SK-N-MC (cell line): Measurements from ENCODE around the gene FER.
A peak's percentile ranks its signal among the peaks of the same experiment; 100 is the strongest.
"Not testable (repeated sequence)": the region's sequence is repeated elsewhere in the genome, so short reads cannot be mapped to it uniquely, and the experiment has no call there.

Experiments used
- DNase-seq: peaks from one replicate; pipeline ENCODE4 v3.0.0-alpha.2; 2011; ENCODE audit warnings: low read depth, low spot score
- H3K27ac ChIP-seq: fragments of 200-600 bp; sonication (generic); 2 replicates; pipeline ENCODE4 v1.5.1; 2016; ENCODE audit warnings: mixed run types
- H3K36me3 ChIP-seq: fragments of 200-600 bp; sonication (generic); 2 replicates; pipeline ENCODE4 v1.6.1; 2017; ENCODE audit warnings: antibody characterized with exemption, low read length, mixed read lengths; ENCODE audit not compliant: insufficient read depth
- H3K4me3 ChIP-seq: fragments of 200-600 bp; sonication (generic); 2 replicates; pipeline ENCODE4 v1.5.1; 2016
- H3K9ac ChIP-seq: fragments of 200-600 bp; sonication (generic); 2 replicates; pipeline ENCODE4 v1.8.0; 2017; ENCODE audit warnings: mixed run types, mixed read lengths; ENCODE audit not compliant: insufficient read length
- H3K9me3 ChIP-seq: fragments of 200-600 bp; sonication (generic); 2 replicates; pipeline ENCODE4 v1.6.1; 2017; ENCODE audit warnings: low read depth, mild to moderate bottlenecking, antibody characterized with exemption, low read length, moderate library complexity, mixed read lengths
- EZH2 ChIP-seq: fragments of 200-600 bp; sonication (generic); IDR thresholded peaks from one replicate; pipeline ENCODE4 v1.6.1; 2017; ENCODE audit warnings: antibody characterized with exemption
- FOXP2 ChIP-seq: optimal IDR thresholded peaks from 2 replicates; pipeline ENCODE3; 2011; ENCODE audit warnings: mild to moderate bottlenecking, moderate library complexity; ENCODE audit not compliant: insufficient read depth; ENCODE audit errors: extremely low read length, control extremely low read depth
- POLR2AphosphoS5 ChIP-seq: IDR thresholded peaks from 2 replicates; pipeline ENCODE4 v1.6.1; 2012; ENCODE audit warnings: mild to moderate bottlenecking, low read depth, low read length, borderline replicate concordance

FER gene

DNA sequence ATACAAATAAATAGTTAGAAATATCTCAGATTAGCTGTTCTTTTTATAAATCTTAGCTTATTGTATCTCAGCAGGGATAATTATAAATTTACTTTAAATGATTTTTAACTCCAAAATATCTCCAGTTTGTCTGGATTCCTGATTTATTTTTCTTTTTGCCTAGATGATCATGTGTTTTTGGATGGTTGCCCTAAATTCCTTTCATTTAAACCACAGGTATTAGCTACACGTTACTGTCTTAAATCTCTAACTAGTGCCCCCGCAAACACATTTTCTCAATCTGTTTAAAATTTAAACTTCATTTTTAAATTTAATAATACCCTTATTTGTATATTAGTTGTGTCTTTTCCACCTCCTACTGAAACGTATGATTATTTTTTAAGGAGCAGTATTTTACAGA is 5.6 kb downstream of the FER start:
- no peaks in the 10 kb centered on the region for H3K36me3 ChIP-seq
- H3K27ac ChIP-seq: peak overlapping the region; percentile 26; the same call in 1 of the 2 replicates
- TF ChIP-seq FOXP2: no peak
- TF ChIP-seq POLR2AphosphoS5: no peak
- TF ChIP-seq EZH2: no peak
- DNase-seq: no peak
- no peak overlapping the region for H3K4me3 ChIP-seq
- H3K9me3 ChIP-seq: no peaks in the 10 kb centered on the region
- H3K9ac ChIP-seq: peak overlapping the region; percentile 0

DNA sequence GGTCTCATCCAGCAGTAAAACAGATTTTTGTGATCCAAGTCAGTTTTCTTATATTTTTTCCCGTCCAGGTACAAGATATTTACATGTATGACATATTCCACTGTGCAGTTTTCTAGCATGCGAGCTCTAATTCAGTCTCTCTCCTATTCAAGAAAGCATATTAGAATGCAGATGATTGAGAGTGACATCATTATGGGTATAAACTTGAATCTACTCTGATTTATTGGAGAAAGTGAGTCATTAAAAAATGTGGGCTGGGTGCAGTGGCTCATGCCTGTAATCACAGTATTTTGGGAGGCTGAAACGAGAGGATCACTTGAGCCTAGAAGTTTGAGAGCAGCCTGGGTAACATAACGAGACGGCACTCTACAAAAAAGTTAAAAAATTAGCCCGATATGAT is 6.2 kb downstream of the FER start:
- TF ChIP-seq EZH2: no peak
- TF ChIP-seq FOXP2: no peak
- TF ChIP-seq POLR2AphosphoS5: no peak
- no peaks in the 10 kb centered on the region for H3K9me3 ChIP-seq
- H3K9ac ChIP-seq: peak overlapping the region; percentile 0
- no peak overlapping the region for H3K4me3 ChIP-seq
- H3K36me3 ChIP-seq: no peaks in the 10 kb centered on the region
- H3K27ac ChIP-seq: peak overlapping the region; percentile 26; the same call in 1 of the 2 replicates
- DNase-seq: no peak

DNA sequence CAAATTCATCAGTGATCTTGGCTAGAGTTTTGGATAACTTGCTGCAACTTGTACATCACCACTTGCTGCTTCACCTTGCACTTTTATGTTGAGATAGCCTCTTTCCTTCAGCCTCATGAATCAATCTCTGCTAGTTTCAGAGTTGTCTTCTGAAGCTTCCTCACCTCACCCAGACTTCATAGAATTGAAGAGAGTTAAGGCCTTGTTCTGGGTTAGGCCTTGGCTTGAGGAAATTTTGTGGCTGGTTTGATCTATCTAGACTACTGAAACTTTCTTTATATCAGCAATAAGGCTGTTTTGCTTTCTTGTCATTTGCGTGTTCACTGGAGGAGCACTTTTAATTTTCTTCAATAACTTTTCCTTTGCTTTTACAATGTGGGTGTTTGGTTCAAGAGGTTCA is 12.8 kb downstream of the FER start:
- 0 out of 2 replicates have a peak, but pooled peaks cover 6% of the 10 kb centered on the region for H3K36me3 ChIP-seq
- H3K4me3 ChIP-seq: no peak overlapping the region
- H3K9ac ChIP-seq: no peak overlapping the region
- TF ChIP-seq POLR2AphosphoS5 (no peak), EZH2 (no peak)
- no peak overlapping the region for H3K27ac ChIP-seq
- DNase-seq: no peak
- no peaks in the 10 kb centered on the region for H3K9me3 ChIP-seq

DNA sequence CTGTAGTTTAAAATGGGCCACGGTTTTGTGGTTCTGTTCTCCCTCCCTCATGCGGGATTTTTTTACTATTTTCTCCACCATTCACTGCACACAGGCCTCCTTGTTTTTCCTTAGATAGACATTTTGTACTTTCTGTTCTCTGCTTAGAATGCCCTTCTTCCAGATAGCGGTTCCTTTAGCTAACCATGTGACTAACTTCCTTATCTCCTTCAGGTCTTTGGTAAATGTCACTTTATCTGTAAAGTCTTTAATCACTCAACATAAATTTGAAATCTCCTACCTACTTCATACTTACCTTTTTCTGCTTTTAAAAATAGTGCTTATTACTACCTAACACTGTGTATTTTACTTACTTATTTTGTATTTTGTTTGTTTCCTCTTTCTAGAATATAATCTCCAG is 15.0 kb downstream of the FER start:
- no peak for DNase-seq
- H3K27ac ChIP-seq: no peak overlapping the region
- TF ChIP-seq FOXP2 (no peak), EZH2 (no peak), POLR2AphosphoS5 (no peak)
- no peaks in the 10 kb centered on the region for H3K9me3 ChIP-seq
- H3K9ac ChIP-seq: no peak overlapping the region
- H3K4me3 ChIP-seq: no peak overlapping the region
- 0 out of 2 replicates have a peak, but pooled peaks cover 6% of the 10 kb centered on the region for H3K36me3 ChIP-seq

DNA sequence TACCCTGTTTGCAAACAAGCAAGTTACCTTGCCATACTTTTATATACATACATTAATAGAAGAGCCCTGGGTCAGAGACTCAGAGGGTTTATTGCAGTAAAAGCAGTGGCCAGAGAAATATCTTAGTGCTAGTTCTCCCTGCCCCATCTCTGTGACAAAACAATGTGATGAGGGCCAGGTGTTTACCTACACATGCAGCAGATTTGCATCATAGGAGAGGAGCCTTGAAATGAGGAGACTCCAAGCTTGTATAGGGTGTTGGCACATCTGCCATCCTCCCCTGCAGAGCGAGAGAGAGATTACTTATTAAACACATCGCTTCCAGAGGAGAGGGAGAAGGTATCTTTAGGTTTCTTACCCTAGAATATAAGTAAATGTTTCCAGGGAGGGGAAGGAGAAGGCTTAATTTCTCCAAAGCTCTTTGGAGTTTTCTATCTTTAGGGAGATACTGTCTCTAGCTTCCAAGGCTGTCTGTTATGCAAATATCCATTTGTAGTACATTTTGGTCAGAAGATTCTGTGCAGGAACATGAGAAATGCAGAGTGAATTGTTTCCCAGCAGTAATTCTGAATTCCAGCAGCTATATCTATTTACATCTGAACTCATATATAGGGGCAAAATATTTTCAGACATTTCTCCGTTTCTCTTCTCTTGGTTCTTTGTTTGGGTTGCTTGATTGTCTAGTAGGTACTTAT is 15.7 kb downstream of the FER start:
- 0 out of 2 replicates have a peak, but pooled peaks cover 6% of the 10 kb centered on the region for H3K36me3 ChIP-seq
- no peak overlapping the region for H3K27ac ChIP-seq
- no peaks in the 10 kb centered on the region for H3K9me3 ChIP-seq
- TF ChIP-seq FOXP2 (no peak), EZH2 (no peak), POLR2AphosphoS5 (no peak)
- no peak overlapping the region for H3K9ac ChIP-seq
- DNase-seq: no peak
- no peak overlapping the region for H3K4me3 ChIP-seq

DNA sequence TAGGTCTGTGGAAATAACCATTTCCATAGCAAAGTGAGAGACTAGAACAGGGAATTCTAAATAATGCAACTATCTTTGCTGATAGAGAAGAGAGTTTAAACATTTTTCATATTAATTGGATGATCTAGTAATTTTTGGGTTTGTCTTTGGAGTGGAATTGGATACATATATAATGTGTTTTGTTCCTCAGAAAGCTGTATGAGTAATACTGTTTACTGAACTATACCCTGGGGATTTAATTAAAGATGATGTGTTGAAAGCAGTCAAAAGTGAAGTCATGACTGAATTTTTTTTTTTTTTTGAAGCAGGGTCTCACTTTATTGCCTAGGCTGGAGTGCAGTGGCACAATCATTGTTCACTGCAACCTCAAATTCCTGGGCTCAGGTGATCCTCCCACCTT is 17.9 kb downstream of the FER start:
- no peak for TF ChIP-seq POLR2AphosphoS5
- no peak for TF ChIP-seq EZH2
- no peak for TF ChIP-seq FOXP2
- no peak overlapping the region for H3K27ac ChIP-seq
- no peak overlapping the region for H3K4me3 ChIP-seq
- H3K9ac ChIP-seq: no peak overlapping the region
- no peaks in the 10 kb centered on the region for H3K36me3 ChIP-seq
- no peak for DNase-seq
- no peaks in the 10 kb centered on the region for H3K9me3 ChIP-seq

DNA sequence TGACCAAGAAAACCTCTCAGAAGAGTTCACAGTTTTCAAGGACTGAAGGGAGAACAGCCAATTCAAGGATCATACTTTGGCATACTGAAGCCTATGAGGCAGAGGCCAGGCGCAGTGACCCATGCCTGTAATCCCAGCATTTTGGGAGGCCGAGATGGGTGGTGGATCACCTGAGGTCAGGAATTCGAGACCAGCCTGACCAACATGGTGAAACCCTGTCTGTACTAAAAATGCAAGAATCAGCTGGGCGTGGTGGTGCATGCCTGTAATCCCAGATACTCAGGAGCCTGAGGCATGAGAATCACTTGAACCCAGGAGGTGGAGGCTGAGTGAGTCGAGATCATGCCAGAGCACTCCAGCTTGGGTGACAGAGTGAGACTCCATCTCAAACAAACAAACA is 19.2 kb downstream of the FER start:
- H3K9ac ChIP-seq, H3K9me3 ChIP-seq, H3K4me3 ChIP-seq, DNase-seq, H3K36me3 ChIP-seq, H3K27ac ChIP-seq: not testable (repeated sequence)

DNA sequence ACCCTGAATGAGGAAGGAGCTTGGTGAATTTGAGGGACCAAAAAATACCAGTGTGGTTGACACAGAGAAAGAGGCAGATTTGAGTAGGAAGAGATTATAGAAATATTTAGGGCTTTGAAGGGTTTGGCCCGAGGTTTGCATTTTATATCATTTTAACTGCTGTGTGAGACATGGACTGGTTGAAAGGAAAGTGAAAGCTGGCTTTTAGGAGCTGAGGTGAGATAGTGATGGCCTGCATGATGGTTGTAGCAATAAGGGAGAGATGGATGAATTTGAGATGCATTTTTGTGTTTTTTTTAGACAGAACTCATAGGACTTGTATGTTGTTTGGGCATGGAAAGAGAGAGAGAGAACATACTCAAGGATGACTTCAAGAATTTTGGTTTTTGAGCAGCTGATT is 21.7 kb downstream of the FER start:
- no peak overlapping the region for H3K4me3 ChIP-seq
- TF ChIP-seq POLR2AphosphoS5 (no peak), EZH2 (no peak), FOXP2 (no peak)
- H3K27ac ChIP-seq: no peak overlapping the region
- DNase-seq: no peak
- no peaks in the 10 kb centered on the region for H3K9me3 ChIP-seq
- H3K36me3 ChIP-seq: no peaks in the 10 kb centered on the region
- H3K9ac ChIP-seq: no peak overlapping the region

DNA sequence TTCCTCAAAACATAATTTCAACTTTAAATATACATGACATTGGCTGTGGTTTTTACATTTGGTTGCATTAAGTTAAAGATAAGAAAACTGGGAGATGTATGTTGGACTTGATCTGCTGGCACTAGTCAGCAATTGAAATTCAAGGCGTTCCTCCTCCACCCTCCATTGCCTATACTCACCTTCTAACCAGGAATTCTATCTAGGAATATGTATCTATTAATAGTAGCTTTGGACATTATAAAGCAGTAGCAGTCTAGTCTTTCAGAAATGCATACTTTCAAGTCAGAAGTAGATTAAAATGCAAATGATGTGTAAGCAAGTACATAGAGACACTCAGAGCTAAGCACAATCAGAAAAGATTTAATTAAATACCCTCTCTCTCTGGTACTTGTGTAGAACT is 24.9 kb downstream of the FER start:
- H3K27ac ChIP-seq: no peak overlapping the region

More for the DNA sequence above, 24.9 kb downstream of the FER start:
- Histone ChIP-seq H3K36me3 (no peaks in the 10 kb centered on the region), H3K9me3 (no peaks in the 10 kb centered on the region), H3K4me3 (no peak overlapping the region), H3K9ac (no peak overlapping the region)
- no peak for DNase-seq
- TF ChIP-seq FOXP2 (no peak), POLR2AphosphoS5 (no peak), EZH2 (no peak)
